PC-9 (cell line): ENCODE results near the gene NAT16.

Source experiments
- EZH2 ChIP-seq: fragments of 200-600 bp; sonication (generic); IDR thresholded peaks from 2 replicates; pipeline ENCODE4 v1.8.0; 2017; ENCODE audit warnings: antibody characterized with exemption, low read depth
- TF ChIP-seq, protein P1 (sequence below): fragments of 200-600 bp; sonication (generic); conservative IDR thresholded peaks from 2 replicates; pipeline ENCODE4 v1.6.1; 2017; ENCODE audit warnings: mixed run types, antibody characterized with exemption, mild to moderate bottlenecking, moderate library complexity

DNA sequence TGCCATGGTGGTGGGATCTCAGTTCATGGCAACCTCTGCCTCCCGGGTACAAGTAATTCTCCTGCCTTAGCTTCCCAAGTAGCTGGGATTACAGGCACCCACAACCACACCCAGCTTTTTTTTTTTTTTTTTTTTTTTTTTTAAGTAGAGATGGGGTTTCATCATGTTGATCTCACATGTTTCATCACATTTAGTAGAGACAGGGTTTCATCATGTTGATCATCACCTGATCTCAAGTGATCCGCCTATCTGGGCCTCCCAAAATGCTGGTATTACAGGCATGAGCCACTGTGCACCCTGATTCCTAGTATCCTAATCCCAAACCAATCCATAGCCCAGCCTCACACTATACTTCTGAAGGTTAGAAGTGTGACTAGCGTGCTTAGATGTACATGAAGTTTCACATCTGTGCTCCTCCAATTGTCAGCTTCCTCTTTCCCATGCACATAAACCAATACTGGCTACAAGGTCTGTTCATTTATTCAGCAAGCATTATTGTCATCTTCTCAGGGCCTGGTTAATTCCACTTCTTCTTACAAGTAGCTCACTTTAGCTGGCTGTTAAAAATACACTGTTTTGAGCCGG, 6.8 kb upstream of the NAT16 start:
- TF ChIP-seq, protein P1, sequence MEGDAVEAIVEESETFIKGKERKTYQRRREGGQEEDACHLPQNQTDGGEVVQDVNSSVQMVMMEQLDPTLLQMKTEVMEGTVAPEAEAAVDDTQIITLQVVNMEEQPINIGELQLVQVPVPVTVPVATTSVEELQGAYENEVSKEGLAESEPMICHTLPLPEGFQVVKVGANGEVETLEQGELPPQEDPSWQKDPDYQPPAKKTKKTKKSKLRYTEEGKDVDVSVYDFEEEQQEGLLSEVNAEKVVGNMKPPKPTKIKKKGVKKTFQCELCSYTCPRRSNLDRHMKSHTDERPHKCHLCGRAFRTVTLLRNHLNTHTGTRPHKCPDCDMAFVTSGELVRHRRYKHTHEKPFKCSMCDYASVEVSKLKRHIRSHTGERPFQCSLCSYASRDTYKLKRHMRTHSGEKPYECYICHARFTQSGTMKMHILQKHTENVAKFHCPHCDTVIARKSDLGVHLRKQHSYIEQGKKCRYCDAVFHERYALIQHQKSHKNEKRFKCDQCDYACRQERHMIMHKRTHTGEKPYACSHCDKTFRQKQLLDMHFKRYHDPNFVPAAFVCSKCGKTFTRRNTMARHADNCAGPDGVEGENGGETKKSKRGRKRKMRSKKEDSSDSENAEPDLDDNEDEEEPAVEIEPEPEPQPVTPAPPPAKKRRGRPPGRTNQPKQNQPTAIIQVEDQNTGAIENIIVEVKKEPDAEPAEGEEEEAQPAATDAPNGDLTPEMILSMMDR: no peak
- no peak for TF ChIP-seq EZH2
